Measurements from ENCODE around the gene PTPN9.

PTPN9 gene

DNA sequence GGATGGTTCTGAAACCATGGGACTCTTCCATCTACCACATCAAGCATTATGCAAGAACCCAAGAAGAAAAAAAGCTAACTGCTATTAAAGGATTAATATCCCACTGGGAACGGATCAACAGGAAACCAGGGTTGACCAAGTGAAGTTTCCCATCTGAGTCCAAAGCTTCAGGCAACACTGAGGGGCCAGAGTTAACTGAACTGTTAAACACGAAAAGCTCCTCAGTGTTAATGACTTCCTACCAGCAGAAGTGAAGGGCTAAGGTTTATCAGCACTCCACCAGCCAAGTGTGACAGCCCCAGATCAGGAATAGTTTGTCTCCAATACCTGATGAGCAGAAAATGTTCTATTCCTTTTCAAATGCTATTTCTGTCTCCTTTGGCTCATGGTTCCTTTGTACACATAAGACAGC, 36.7 kb downstream of the PTPN9 start:
- H3K36me3 ChIP-seq (ENCODE audit: control insufficient read depth, insufficient read depth, low read length), result no peaks in the 10 kb centered on the region; the same call in 1 of the 2 replicates
- H3K4me3 ChIP-seq (replicated peaks; ENCODE audit: low read depth, low read length), result no peak overlapping the region
- no peak for DNase-seq (ENCODE audit: extremely low read depth, insufficient read length)
- H3K27me3 ChIP-seq (replicated peaks; ENCODE audit: control insufficient read depth, insufficient read depth, low read length), result no peaks in the 10 kb centered on the region
- TF ChIP-seq, protein P1, sequence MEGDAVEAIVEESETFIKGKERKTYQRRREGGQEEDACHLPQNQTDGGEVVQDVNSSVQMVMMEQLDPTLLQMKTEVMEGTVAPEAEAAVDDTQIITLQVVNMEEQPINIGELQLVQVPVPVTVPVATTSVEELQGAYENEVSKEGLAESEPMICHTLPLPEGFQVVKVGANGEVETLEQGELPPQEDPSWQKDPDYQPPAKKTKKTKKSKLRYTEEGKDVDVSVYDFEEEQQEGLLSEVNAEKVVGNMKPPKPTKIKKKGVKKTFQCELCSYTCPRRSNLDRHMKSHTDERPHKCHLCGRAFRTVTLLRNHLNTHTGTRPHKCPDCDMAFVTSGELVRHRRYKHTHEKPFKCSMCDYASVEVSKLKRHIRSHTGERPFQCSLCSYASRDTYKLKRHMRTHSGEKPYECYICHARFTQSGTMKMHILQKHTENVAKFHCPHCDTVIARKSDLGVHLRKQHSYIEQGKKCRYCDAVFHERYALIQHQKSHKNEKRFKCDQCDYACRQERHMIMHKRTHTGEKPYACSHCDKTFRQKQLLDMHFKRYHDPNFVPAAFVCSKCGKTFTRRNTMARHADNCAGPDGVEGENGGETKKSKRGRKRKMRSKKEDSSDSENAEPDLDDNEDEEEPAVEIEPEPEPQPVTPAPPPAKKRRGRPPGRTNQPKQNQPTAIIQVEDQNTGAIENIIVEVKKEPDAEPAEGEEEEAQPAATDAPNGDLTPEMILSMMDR (IDR thresholded peaks at IDR 0.05; ENCODE audit: insufficient read depth, low read length, poor library complexity, severe bottlenecking), result no peak

DNA sequence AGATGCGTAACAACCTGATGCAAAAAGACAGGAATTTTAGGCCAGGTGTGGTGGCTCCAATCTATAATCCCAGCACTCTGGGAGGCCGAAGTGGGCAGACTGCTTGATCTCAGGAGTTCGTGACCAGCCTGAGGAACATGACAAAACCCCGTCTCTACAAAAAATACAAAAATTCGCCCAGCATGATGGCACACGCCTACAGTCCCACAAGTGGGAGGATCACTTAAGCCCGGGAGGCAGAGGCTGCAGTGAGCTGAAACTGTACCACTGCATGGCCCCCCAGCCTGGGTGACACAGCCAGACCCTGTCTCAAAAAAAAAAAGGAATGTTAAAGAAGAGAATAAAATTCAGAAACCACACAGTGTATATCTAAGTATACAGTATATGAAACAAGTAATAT, 40.7 kb downstream of the PTPN9 start:
- TF ChIP-seq, protein P1 (IDR thresholded peaks at IDR 0.05; ENCODE audit: insufficient read depth, low read length, poor library complexity, severe bottlenecking), result no peak
- no peak overlapping the region for H3K4me3 ChIP-seq (replicated peaks; ENCODE audit: low read depth, low read length)
- no peaks in the 10 kb centered on the region for H3K27me3 ChIP-seq (replicated peaks; ENCODE audit: control insufficient read depth, insufficient read depth, low read length)
- no peaks in the 10 kb centered on the region; the same call in 1 of the 2 replicates for H3K36me3 ChIP-seq (ENCODE audit: control insufficient read depth, insufficient read depth, low read length)
- DNase-seq (ENCODE audit: extremely low read depth, insufficient read length), result no peak

DNA sequence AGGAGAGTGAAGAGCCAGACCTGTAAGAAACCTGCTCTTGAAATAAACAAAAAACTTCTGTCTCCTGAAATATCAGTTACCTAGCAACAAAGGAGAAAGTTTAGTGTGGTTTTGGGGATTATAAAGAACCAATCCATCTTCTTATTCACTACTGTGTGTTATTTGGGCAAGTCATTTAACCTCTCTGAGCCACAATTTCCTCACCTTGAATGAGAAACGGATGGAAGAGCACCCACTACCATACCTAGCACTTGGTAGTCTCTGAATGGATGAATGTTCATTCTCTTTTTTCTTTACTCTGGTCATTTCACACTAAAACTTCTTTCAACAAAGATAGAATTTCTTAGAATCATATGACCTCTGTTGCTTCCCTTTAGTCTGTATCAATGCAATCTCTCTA, 45.2 kb downstream of the PTPN9 start:
- DNase-seq (ENCODE audit: extremely low read depth, insufficient read length), result no peak
- TF ChIP-seq, protein P1 (IDR thresholded peaks at IDR 0.05; ENCODE audit: insufficient read depth, low read length, poor library complexity, severe bottlenecking), result no peak
- H3K27me3 ChIP-seq (replicated peaks; ENCODE audit: control insufficient read depth, insufficient read depth, low read length), result no peaks in the 10 kb centered on the region
- no peak overlapping the region for H3K4me3 ChIP-seq (replicated peaks; ENCODE audit: low read depth, low read length)
- H3K36me3 ChIP-seq (ENCODE audit: control insufficient read depth, insufficient read depth, low read length), result no peaks in the 10 kb centered on the region; the same call in 1 of the 2 replicates

DNA sequence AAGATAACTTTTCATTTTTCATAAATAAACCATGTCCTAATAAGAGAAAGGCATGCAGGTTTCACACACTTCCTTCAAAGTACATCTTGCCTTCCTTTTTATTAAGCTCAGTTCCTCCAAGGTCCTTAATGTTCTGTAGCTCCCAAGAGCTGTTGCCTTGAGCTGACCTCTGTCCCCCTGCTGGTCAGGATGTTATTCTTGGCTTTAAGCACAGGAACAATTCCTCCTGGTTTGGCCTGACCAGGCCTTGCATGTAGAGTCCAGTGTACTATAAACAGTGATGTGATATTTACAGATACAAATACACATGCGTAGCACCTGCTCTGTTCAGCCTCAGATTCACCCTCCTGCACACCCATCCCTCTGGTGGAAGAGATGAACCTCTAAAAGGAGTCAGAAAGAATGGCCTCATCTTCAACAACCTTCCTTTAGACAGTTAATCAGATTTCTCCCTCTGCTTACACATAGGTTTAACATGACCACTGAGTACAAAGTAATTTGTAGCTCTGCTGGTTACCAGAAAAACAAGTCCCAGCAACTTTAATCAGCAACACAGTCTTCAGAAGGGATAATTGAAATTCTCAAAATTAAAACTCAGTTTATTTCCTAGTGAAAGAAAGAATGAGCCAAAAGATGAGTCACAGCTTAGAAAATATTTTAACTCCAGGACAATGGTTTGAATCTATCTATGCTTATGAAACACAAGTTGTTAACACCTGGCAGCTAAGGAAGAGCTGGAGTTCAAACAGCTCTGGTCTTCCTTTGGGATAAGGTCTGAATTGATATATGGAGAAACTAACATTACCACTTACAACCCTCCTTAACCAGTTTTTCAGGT, 46.5 kb downstream of the PTPN9 start:
- TF ChIP-seq, protein P1 (IDR thresholded peaks at IDR 0.05; ENCODE audit: insufficient read depth, low read length, poor library complexity, severe bottlenecking), result peak; percentile 41
- no peak for DNase-seq (ENCODE audit: extremely low read depth, insufficient read length)
- no peaks in the 10 kb centered on the region for H3K27me3 ChIP-seq (replicated peaks; ENCODE audit: control insufficient read depth, insufficient read depth, low read length)
- no peaks in the 10 kb centered on the region for H3K36me3 ChIP-seq (ENCODE audit: control insufficient read depth, insufficient read depth, low read length)
- no peak overlapping the region for H3K4me3 ChIP-seq (replicated peaks; ENCODE audit: low read depth, low read length)

DNA sequence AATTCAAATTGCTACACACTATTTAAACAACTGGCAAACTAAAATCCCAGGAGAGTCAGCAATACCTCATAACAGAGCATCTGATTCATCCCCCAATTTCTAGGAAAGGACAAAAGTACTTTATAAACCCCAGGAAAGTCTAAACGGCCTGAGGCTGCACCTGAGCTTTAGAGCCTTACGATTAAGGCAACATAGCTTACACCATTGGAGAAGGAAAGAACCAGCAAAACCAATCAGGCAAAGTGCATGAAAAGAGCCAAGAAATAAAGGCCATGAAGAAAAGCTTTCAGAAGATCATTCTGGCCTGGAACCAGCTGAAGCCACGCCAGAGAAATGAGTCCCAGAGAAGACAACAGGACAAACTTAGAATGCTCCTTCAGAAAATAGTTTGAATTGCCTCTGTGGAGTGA, 48.1 kb downstream of the PTPN9 start:
- H3K4me3 ChIP-seq (replicated peaks; ENCODE audit: low read depth, low read length), result no peak overlapping the region

More for the DNA sequence above, 48.1 kb downstream of the PTPN9 start:
- DNase-seq (ENCODE audit: extremely low read depth, insufficient read length), result no peak
- TF ChIP-seq, protein P1 (IDR thresholded peaks at IDR 0.05; ENCODE audit: insufficient read depth, low read length, poor library complexity, severe bottlenecking), result no peak
- Histone ChIP-seq H3K27me3 (replicated peaks; ENCODE audit: control insufficient read depth, insufficient read depth, low read length) (no peaks in the 10 kb centered on the region), H3K36me3 (ENCODE audit: control insufficient read depth, insufficient read depth, low read length) (peaks cover 2% of the 10 kb centered on the region)
